Muscle of arm (tissue), 12 donors: ENCODE measurements around the gene MAP3K3. TPM values are rescaled to one million over a fixed set of nuclear protein-coding genes. Genes with fewer than 3 reads are reported as not detected.

Source experiments
- DNase-seq: peaks from one replicate; pipeline ENCODE4 v3.0.0-alpha.2; 2013
- polyA plus RNA-seq, 12 donors: library from polyadenylated mRNA; unstranded; fragments of 120-200 nt; gene quantifications; one replicate each; pipeline ENCODE4 v1.2.1, GENCODE V29; 2013; ENCODE audit not compliant: insufficient read length in 12 of 12

MAP3K3 gene
- polyA plus RNA-seq, 12 donors = 18.7 to 36.2 (median 23.1) TPM; not detected in 1

- DNase-seq = no peak
Measured at GRCh38 chr17:63692195-63692816, 70.1 kb downstream of the MAP3K3 start.

- DNase-seq = no peak
Measured at GRCh38 chr17:63693411-63694113, 71.3 kb downstream of the MAP3K3 start.

- DNase-seq = no peak
Measured at GRCh38 chr17:63694229-63694949, 72.2 kb downstream of the MAP3K3 start.

- DNase-seq = no peak
Measured at GRCh38 chr17:63694950-63695773, 72.9 kb downstream of the MAP3K3 start.

- DNase-seq = no peak
Measured at GRCh38 chr17:63695889-63696288, 73.7 kb downstream of the MAP3K3 start.

- no peak for DNase-seq
Measured at GRCh38 chr17:63696381-63696961, 74.3 kb downstream of the MAP3K3 start.

GRCh38 chr17:63697341-63698286 lies 75.4 kb downstream of the MAP3K3 start:
- no peak for DNase-seq

- no peak for DNase-seq
Measured at GRCh38 chr17:63698381-63698885, 76.2 kb downstream of the MAP3K3 start.

GRCh38 chr17:63698886-63699637 lies 76.8 kb downstream of the MAP3K3 start:
- no peak for DNase-seq

GRCh38 chr17:63699638-63700527 lies 77.7 kb downstream of the MAP3K3 start, which contains the start of gene LIMD2:
Gene LIMD2, minus strand, starts transcription at chr17:63700125. Its CDS starts 827 bp downstream, at chr17:63699298.
- DNase-seq = no peak

GRCh38 chr17:63700528-63701455 lies 78.6 kb downstream of the MAP3K3 start:
- no peak for DNase-seq

- DNase-seq = no peak
Measured at GRCh38 chr17:63701456-63701820, 79.2 kb downstream of the MAP3K3 start.

- no peak for DNase-seq
Measured at GRCh38 chr17:63701868-63702720, 79.9 kb downstream of the MAP3K3 start.

GRCh38 chr17:63702721-63703015 lies 80.5 kb downstream of the MAP3K3 start:
- no peak for DNase-seq

- DNase-seq = no peak
Measured at GRCh38 chr17:63703029-63703428, 80.8 kb downstream of the MAP3K3 start.

GRCh38 chr17:63703556-63704258 lies 81.5 kb downstream of the MAP3K3 start:
- DNase-seq = no peak
